ENCODE data around the gene OLIG1. TPM values are rescaled to one million over a fixed set of nuclear protein-coding genes. Genes with fewer than 3 reads are reported as not detected.
A peak's percentile ranks its signal among the peaks of the same experiment; 100 is the strongest.

OLIG1 gene
- total and polyA plus RNA-seq, 9 donors = 0.13 to 0.50 (median 0.36) TPM; not detected in 1

GRCh38 chr21:33061233-33061632, 8.7 kb upstream of the OLIG1 start:
- Histone ChIP-seq H3K4me1 (ENCODE audit: control insufficient read depth, insufficient read depth, low read length) (peaks cover 34% of the 10 kb centered on the region), H3K27me3 (ENCODE audit: control insufficient read depth, insufficient read depth, low read length) (peaks cover 40% of the 10 kb centered on the region), H3K36me3 (ENCODE audit: control insufficient read depth, insufficient read depth, low read length) (no peaks in the 10 kb centered on the region), H3K9me3 (replicated peaks; ENCODE audit: control insufficient read depth, low read depth, low read length) (no peaks in the 10 kb centered on the region), H3K27ac (ENCODE audit: low read length) (no peak overlapping the region), H3K4me3 (ENCODE audit: low read length) (no peak overlapping the region)
- 88% methylated on average over 4 of the region's 4 CpGs for WGBS (ENCODE audit: insufficient coverage)
- no peak for DNase-seq

- no peak overlapping the region for H3K27ac ChIP-seq (ENCODE audit: low read length)
- no peaks in the 10 kb centered on the region for H3K9me3 ChIP-seq (replicated peaks; ENCODE audit: control insufficient read depth, low read depth, low read length)
- peaks cover 36% of the 10 kb centered on the region for H3K4me1 ChIP-seq (ENCODE audit: control insufficient read depth, insufficient read depth, low read length)
- no peak overlapping the region for H3K4me3 ChIP-seq (ENCODE audit: low read length)
- peaks cover 62% of the 10 kb centered on the region for H3K27me3 ChIP-seq (ENCODE audit: control insufficient read depth, insufficient read depth, low read length)
- DNase-seq = no peak
- no CpG with 5 or more reads among the region's 5 CpGs for WGBS (ENCODE audit: insufficient coverage)
- no peaks in the 10 kb centered on the region for H3K36me3 ChIP-seq (ENCODE audit: control insufficient read depth, insufficient read depth, low read length)
These were observed 6.5 kb upstream of the OLIG1 start for GRCh38 chr21:33063375-33063883.

GRCh38 chr21:33063907-33064622, 5.9 kb upstream of the OLIG1 start:
- Histone ChIP-seq H3K27ac (ENCODE audit: low read length) (no peak overlapping the region), H3K9me3 (replicated peaks; ENCODE audit: control insufficient read depth, low read depth, low read length) (no peaks in the 10 kb centered on the region), H3K36me3 (ENCODE audit: control insufficient read depth, insufficient read depth, low read length) (no peaks in the 10 kb centered on the region), H3K4me3 (ENCODE audit: low read length) (no peak overlapping the region), H3K27me3 (ENCODE audit: control insufficient read depth, insufficient read depth, low read length) (peaks cover 68% of the 10 kb centered on the region), H3K4me1 (ENCODE audit: control insufficient read depth, insufficient read depth, low read length) (peaks cover 30% of the 10 kb centered on the region)
- DNase-seq = peak; percentile 47
- WGBS (ENCODE audit: insufficient coverage) = 20% methylated on average over 12 of the region's 14 CpGs

GRCh38 chr21:33064623-33065390, 5.1 kb upstream of the OLIG1 start:
- Histone ChIP-seq H3K4me1 (ENCODE audit: control insufficient read depth, insufficient read depth, low read length) (peaks cover 24% of the 10 kb centered on the region), H3K9me3 (replicated peaks; ENCODE audit: control insufficient read depth, low read depth, low read length) (no peaks in the 10 kb centered on the region), H3K4me3 (ENCODE audit: low read length) (no peak overlapping the region), H3K27ac (ENCODE audit: low read length) (no peak overlapping the region), H3K27me3 (ENCODE audit: control insufficient read depth, insufficient read depth, low read length) (peaks cover 72% of the 10 kb centered on the region), H3K36me3 (ENCODE audit: control insufficient read depth, insufficient read depth, low read length) (no peaks in the 10 kb centered on the region)
- DNase-seq = no peak
- WGBS (ENCODE audit: insufficient coverage) = 16% methylated on average over 11 of the region's 18 CpGs

GRCh38 chr21:33067043-33067442, 2.9 kb upstream of the OLIG1 start:
- Histone ChIP-seq H3K4me1 (ENCODE audit: control insufficient read depth, insufficient read depth, low read length) (peaks cover 36% of the 10 kb centered on the region), H3K27ac (ENCODE audit: low read length) (no peak overlapping the region), H3K36me3 (ENCODE audit: control insufficient read depth, insufficient read depth, low read length) (no peaks in the 10 kb centered on the region), H3K27me3 (ENCODE audit: control insufficient read depth, insufficient read depth, low read length) (peaks cover 77% of the 10 kb centered on the region), H3K4me3 (ENCODE audit: low read length) (no peak overlapping the region), H3K9me3 (replicated peaks; ENCODE audit: control insufficient read depth, low read depth, low read length) (no peaks in the 10 kb centered on the region)
- 67% methylated on average over 5 of the region's 7 CpGs for WGBS (ENCODE audit: insufficient coverage)
- DNase-seq = peak; percentile 54

GRCh38 chr21:33067457-33067856, 2.5 kb upstream of the OLIG1 start:
- H3K36me3 ChIP-seq (ENCODE audit: control insufficient read depth, insufficient read depth, low read length) = no peaks in the 10 kb centered on the region
- no peak overlapping the region for H3K27ac ChIP-seq (ENCODE audit: low read length)
- H3K4me3 ChIP-seq (ENCODE audit: low read length) = no peak overlapping the region
- WGBS (ENCODE audit: insufficient coverage) = 100% methylated on average over 1 of the region's 4 CpGs
- no peak for DNase-seq
- H3K4me1 ChIP-seq (ENCODE audit: control insufficient read depth, insufficient read depth, low read length) = peaks cover 36% of the 10 kb centered on the region
- H3K9me3 ChIP-seq (replicated peaks; ENCODE audit: control insufficient read depth, low read depth, low read length) = no peaks in the 10 kb centered on the region
- peaks cover 78% of the 10 kb centered on the region for H3K27me3 ChIP-seq (ENCODE audit: control insufficient read depth, insufficient read depth, low read length)

GRCh38 chr21:33069243-33069642, 698 bp upstream of the OLIG1 start:
- 58% methylated on average over 2 of the region's 5 CpGs for WGBS (ENCODE audit: insufficient coverage)
- no peak overlapping the region for H3K4me3 ChIP-seq (ENCODE audit: low read length)
- H3K4me1 ChIP-seq (ENCODE audit: control insufficient read depth, insufficient read depth, low read length) = peaks cover 33% of the 10 kb centered on the region
- no peaks in the 10 kb centered on the region for H3K9me3 ChIP-seq (replicated peaks; ENCODE audit: control insufficient read depth, low read depth, low read length)
- H3K27me3 ChIP-seq (ENCODE audit: control insufficient read depth, insufficient read depth, low read length) = peaks cover 82% of the 10 kb centered on the region
- no peak for DNase-seq
- no peak overlapping the region for H3K27ac ChIP-seq (ENCODE audit: low read length)
- H3K36me3 ChIP-seq (ENCODE audit: control insufficient read depth, insufficient read depth, low read length) = no peaks in the 10 kb centered on the region

GRCh38 chr21:33069645-33069993, 322 bp upstream of the OLIG1 start:
- Histone ChIP-seq H3K27me3 (ENCODE audit: control insufficient read depth, insufficient read depth, low read length) (peaks cover 82% of the 10 kb centered on the region), H3K4me1 (ENCODE audit: control insufficient read depth, insufficient read depth, low read length) (peaks cover 29% of the 10 kb centered on the region), H3K27ac (ENCODE audit: low read length) (no peak overlapping the region), H3K36me3 (ENCODE audit: control insufficient read depth, insufficient read depth, low read length) (no peaks in the 10 kb centered on the region), H3K4me3 (ENCODE audit: low read length) (no peak overlapping the region), H3K9me3 (replicated peaks; ENCODE audit: control insufficient read depth, low read depth, low read length) (no peaks in the 10 kb centered on the region)
- DNase-seq = no peak
- WGBS (ENCODE audit: insufficient coverage) = 3% methylated on average over 10 of the region's 11 CpGs

GRCh38 chr21:33070744-33070997, 730 bp downstream of the OLIG1 start:
- Histone ChIP-seq H3K9me3 (replicated peaks; ENCODE audit: control insufficient read depth, low read depth, low read length) (no peaks in the 10 kb centered on the region), H3K4me3 (ENCODE audit: low read length) (no peak overlapping the region), H3K4me1 (ENCODE audit: control insufficient read depth, insufficient read depth, low read length) (peaks cover 27% of the 10 kb centered on the region), H3K27me3 (ENCODE audit: control insufficient read depth, insufficient read depth, low read length) (peaks cover 86% of the 10 kb centered on the region), H3K27ac (ENCODE audit: low read length) (no peak overlapping the region), H3K36me3 (ENCODE audit: control insufficient read depth, insufficient read depth, low read length) (no peaks in the 10 kb centered on the region)
- WGBS (ENCODE audit: insufficient coverage) = under 1% methylated on average over 44 of the region's 44 CpGs
- no peak for DNase-seq

- Histone ChIP-seq H3K9me3 (replicated peaks; ENCODE audit: control insufficient read depth, low read depth, low read length) (no peaks in the 10 kb centered on the region), H3K27ac (ENCODE audit: low read length) (no peak overlapping the region), H3K36me3 (ENCODE audit: control insufficient read depth, insufficient read depth, low read length) (no peaks in the 10 kb centered on the region), H3K27me3 (ENCODE audit: control insufficient read depth, insufficient read depth, low read length) (peaks cover 91% of the 10 kb centered on the region), H3K4me3 (ENCODE audit: low read length) (peak overlapping the region; percentile 11), H3K4me1 (ENCODE audit: control insufficient read depth, insufficient read depth, low read length) (peaks cover 27% of the 10 kb centered on the region)
- DNase-seq = peak; percentile 7
- WGBS (ENCODE audit: insufficient coverage) = under 1% methylated on average over 59 of the region's 69 CpGs
These were observed 1.2 kb downstream of the OLIG1 start for GRCh38 chr21:33070998-33071769.
